Smooth muscle cell (in vitro differentiated cells): ENCODE data around the gene CAMTA1. TPM values are rescaled to one million over a fixed set of nuclear protein-coding genes. Genes with fewer than 3 reads are reported as not detected.

Experiments used
- DNase-seq: peaks from one replicate; lab custom pipeline; 2025; ENCODE audit not compliant: unreplicated experiment; lab: John Stamatoyannopoulos, UW
- H2AFZ ChIP-seq: fragments of 200-600 bp; sonication (generic); 2 replicates; pipeline ENCODE4 v1.6.0; 2016; ENCODE audit warnings: antibody characterized with exemption, low read depth, mild to moderate bottlenecking
- H3F3A ChIP-seq: fragments of 200-600 bp; sonication (generic); 2 replicates; pipeline ENCODE4 v1.6.0; 2017; ENCODE audit warnings: antibody characterized with exemption, low read depth
- H3K27ac ChIP-seq: fragments of 200-600 bp; sonication (generic); 2 replicates; pipeline ENCODE4 v1.5.1; 2016; ENCODE audit warnings: low read depth, mild to moderate bottlenecking
- H3K27me3 ChIP-seq: fragments of 200-600 bp; sonication (generic); 2 replicates; pipeline ENCODE4 v1.6.1; 2016; ENCODE audit warnings: low read depth, mild to moderate bottlenecking
- H3K36me3 ChIP-seq: fragments of 200-600 bp; sonication (generic); 2 replicates; pipeline ENCODE4 v1.5.1; 2016; ENCODE audit warnings: low read depth
- H3K4me1 ChIP-seq: fragments of 200-600 bp; sonication (generic); 2 replicates; pipeline ENCODE4 v1.5.1; 2016; ENCODE audit warnings: low read depth
- H3K4me2 ChIP-seq: fragments of 200-600 bp; sonication (generic); 2 replicates; pipeline ENCODE4 v1.6.0; 2016; ENCODE audit warnings: mild to moderate bottlenecking
- H3K4me3 ChIP-seq: fragments of 200-600 bp; sonication (generic); 2 replicates; pipeline ENCODE4 v1.5.1; 2016; ENCODE audit warnings: mild to moderate bottlenecking
- H3K79me2 ChIP-seq: fragments of 200-600 bp; sonication (generic); 2 replicates; pipeline ENCODE4 v1.6.0; 2016; ENCODE audit warnings: low read depth, mild to moderate bottlenecking
- H3K9ac ChIP-seq: fragments of 200-600 bp; sonication (generic); 2 replicates; pipeline ENCODE4 v1.6.0; 2016; ENCODE audit warnings: low read depth
- H3K9me3 ChIP-seq: fragments of 200-600 bp; sonication (generic); replicated peaks from 2 replicates; pipeline ENCODE4 v1.5.1; 2016; ENCODE audit warnings: low read depth
- H4K20me1 ChIP-seq: fragments of 200-600 bp; sonication (generic); 2 replicates; pipeline ENCODE4 v1.6.0; 2016; ENCODE audit warnings: low read depth
- WGBS: methylation state at CpG from one replicate; pipeline ENCODE4 v1.1.7; 2016; ENCODE audit warnings: low lambda C conversion rate; 5-methylcytosine and 5-hydroxymethylcytosine counted together
- polyA plus RNA-seq: library from polyadenylated mRNA; unstranded; fragments of >200 nt; fragmentation: Nextera tagmentation; extraction: Ambion mirVana; gene quantifications from 2 replicates; pipeline ENCODE4 v1.2.1, GENCODE V29; 2016
- total RNA-seq: library from RNA; depleted of rRNA; stranded (reverse); fragments of >200 nt; gene quantifications from 2 replicates; pipeline ENCODE4 v1.2.3, GENCODE V29; 2014
- TF ChIP-seq, protein P1 (sequence below): fragments of 200-600 bp; sonication (generic); IDR thresholded peaks from 2 replicates; pipeline ENCODE4 v1.5.1; 2017; ENCODE audit warnings: borderline replicate concordance, mild to moderate bottlenecking, antibody characterized with exemption; ENCODE audit not compliant: insufficient read depth, poor library complexity, severe bottlenecking

Gene CAMTA1
- total and polyA plus RNA-seq, 2 experiments from 2014 or later = 139 to 145 TPM

DNA sequence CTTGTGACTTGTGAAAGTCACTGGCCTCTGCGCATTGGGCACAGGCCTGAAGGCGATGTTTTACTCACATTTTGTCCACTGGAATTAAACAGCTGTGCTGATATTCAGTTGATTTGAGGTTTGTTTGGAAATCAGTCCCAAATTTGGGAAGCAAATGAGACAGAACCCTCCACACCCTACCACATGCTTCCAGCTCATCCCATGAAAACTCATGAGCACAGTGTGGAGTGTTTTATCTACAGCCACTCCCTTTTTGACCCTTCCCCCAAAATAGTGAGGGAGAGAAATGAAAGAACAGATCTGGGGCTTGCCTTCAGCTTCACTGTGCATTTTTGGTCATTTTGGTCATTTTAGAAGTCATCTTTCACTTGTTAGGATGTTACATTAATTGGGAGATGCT, 101.3 kb downstream of the CAMTA1 start:
- peaks cover 4% of the 10 kb centered on the region for H4K20me1 ChIP-seq
- DNase-seq = no peak
- TF ChIP-seq, protein P1, sequence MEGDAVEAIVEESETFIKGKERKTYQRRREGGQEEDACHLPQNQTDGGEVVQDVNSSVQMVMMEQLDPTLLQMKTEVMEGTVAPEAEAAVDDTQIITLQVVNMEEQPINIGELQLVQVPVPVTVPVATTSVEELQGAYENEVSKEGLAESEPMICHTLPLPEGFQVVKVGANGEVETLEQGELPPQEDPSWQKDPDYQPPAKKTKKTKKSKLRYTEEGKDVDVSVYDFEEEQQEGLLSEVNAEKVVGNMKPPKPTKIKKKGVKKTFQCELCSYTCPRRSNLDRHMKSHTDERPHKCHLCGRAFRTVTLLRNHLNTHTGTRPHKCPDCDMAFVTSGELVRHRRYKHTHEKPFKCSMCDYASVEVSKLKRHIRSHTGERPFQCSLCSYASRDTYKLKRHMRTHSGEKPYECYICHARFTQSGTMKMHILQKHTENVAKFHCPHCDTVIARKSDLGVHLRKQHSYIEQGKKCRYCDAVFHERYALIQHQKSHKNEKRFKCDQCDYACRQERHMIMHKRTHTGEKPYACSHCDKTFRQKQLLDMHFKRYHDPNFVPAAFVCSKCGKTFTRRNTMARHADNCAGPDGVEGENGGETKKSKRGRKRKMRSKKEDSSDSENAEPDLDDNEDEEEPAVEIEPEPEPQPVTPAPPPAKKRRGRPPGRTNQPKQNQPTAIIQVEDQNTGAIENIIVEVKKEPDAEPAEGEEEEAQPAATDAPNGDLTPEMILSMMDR = no peak
- H3K4me1 ChIP-seq = no peaks in the 10 kb centered on the region
- H3K36me3 ChIP-seq = no peaks in the 10 kb centered on the region
- H3K79me2 ChIP-seq = no peaks in the 10 kb centered on the region
- no peak overlapping the region for H3K4me3 ChIP-seq
- H3F3A ChIP-seq = no peaks in the 10 kb centered on the region
- no peak overlapping the region for H3K4me2 ChIP-seq
- H2AFZ ChIP-seq = no peak overlapping the region
- no peak overlapping the region for H3K9ac ChIP-seq
- no peaks in the 10 kb centered on the region for H3K9me3 ChIP-seq
- H3K27ac ChIP-seq = no peak overlapping the region
- 100% methylated on average over 2 of the region's 2 CpGs for WGBS
- no peaks in the 10 kb centered on the region for H3K27me3 ChIP-seq

DNA sequence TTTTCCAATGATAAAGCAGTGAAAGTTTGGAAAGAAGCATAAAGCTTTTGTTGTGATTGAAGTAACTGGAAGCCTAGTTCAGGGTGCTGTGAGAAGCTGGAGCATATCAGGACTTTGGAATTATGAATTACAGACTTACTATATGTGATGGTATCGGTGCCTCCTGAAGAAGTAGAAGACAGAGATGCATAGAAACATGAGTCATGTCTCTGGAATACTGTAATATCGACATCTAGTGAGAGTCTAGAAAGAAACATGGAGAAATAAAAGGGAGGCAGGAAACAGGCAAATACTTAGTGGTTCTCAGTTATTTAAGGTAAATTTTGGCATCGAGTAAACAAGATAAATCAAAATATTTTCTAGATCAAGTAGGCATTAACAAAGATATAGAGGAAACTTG, 103.0 kb downstream of the CAMTA1 start:
- DNase-seq = no peak
- no peaks in the 10 kb centered on the region for H3K27me3 ChIP-seq
- H3F3A ChIP-seq = no peaks in the 10 kb centered on the region
- H3K4me2 ChIP-seq = no peak overlapping the region
- H3K79me2 ChIP-seq = no peaks in the 10 kb centered on the region
- TF ChIP-seq, protein P1 = no peak
- no peak overlapping the region for H2AFZ ChIP-seq
- no peaks in the 10 kb centered on the region for H3K9me3 ChIP-seq
- peaks cover 4% of the 10 kb centered on the region for H4K20me1 ChIP-seq
- H3K27ac ChIP-seq = no peak overlapping the region
- no peak overlapping the region for H3K9ac ChIP-seq
- 61% methylated on average over 3 of the region's 3 CpGs for WGBS
- H3K4me3 ChIP-seq = no peak overlapping the region
- H3K4me1 ChIP-seq = no peaks in the 10 kb centered on the region
- no peaks in the 10 kb centered on the region for H3K36me3 ChIP-seq

DNA sequence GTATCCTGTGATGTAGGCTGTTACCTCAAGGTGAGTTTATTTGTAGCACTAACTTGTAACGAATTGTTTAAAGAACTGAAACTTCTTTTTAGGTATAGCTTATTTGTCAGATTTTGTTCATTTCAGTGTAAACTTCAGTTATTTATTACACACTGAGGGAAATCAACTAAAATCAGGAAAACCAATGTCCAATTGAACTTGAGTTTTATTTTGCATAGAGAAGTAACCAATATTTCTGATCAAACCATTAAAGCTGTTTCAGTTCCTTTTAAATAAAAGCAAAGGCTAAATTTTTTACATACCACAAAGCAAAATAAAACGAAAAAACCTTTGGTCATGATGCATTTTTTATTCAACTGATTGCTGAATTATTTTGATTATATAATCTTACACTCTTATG, 103.6 kb downstream of the CAMTA1 start:
- no peak overlapping the region for H2AFZ ChIP-seq
- 92% methylated on average over 2 of the region's 2 CpGs for WGBS
- H3K79me2 ChIP-seq = no peaks in the 10 kb centered on the region
- no peak overlapping the region for H3K4me2 ChIP-seq
- no peak overlapping the region for H3K9ac ChIP-seq
- H3K9me3 ChIP-seq = no peaks in the 10 kb centered on the region
- H3K4me3 ChIP-seq = no peak overlapping the region
- H3K27me3 ChIP-seq = no peaks in the 10 kb centered on the region
- H3K36me3 ChIP-seq = no peaks in the 10 kb centered on the region
- peaks cover 4% of the 10 kb centered on the region for H4K20me1 ChIP-seq
- no peaks in the 10 kb centered on the region for H3K4me1 ChIP-seq
- H3K27ac ChIP-seq = no peak overlapping the region
- no peak for DNase-seq
- TF ChIP-seq, protein P1 = no peak
- H3F3A ChIP-seq = no peaks in the 10 kb centered on the region

DNA sequence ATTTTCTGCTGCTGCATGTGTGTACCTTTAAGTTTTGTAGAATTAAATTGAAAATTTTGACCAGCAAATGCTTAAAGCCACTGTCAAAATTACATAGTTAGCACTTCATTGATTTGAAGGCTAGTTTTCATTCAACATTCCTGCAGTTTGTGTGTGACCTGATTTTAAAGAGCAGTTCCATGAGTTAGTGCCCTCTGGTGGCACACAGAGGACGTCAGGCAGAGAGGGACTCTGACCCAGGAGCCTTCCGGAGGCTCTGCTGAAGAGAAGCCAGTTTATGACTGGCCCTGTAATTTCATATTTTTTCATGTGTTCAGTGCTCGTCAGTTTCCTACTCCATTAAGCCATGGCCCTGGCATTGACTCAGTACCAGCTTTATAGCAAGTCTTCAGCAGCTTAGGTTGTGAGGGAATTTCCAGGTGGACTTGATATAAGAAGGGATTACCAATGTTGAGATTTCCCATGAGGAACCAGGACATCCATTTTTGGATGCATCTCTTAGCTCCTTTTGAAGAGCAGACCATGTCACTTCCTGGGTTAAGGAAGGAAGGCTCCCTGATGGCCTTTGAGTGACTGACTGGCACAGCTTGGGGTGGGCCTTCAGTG, 104.7 kb downstream of the CAMTA1 start:
- Histone ChIP-seq H3K4me1 (no peaks in the 10 kb centered on the region), H3K79me2 (no peaks in the 10 kb centered on the region), H3K9me3 (no peaks in the 10 kb centered on the region), H3K36me3 (no peaks in the 10 kb centered on the region), H2AFZ (no peak overlapping the region), H3K4me2 (no peak overlapping the region), H3K27me3 (no peaks in the 10 kb centered on the region), H3K4me3 (no peak overlapping the region), H3K9ac (no peak overlapping the region), H3K27ac (no peak overlapping the region), H3F3A (no peaks in the 10 kb centered on the region), H4K20me1 (peaks cover 4% of the 10 kb centered on the region)
- 38% methylated on average over 3 of the region's 3 CpGs for WGBS
- no peak for DNase-seq
- TF ChIP-seq, protein P1 = peak; percentile 70
